DOHH2 (cell line): ENCODE measurements around the gene SKAP1.

ENCODE experiments used
- EZH2phosphoT487 ChIP-seq: fragments of 200-600 bp; sonication (generic); IDR thresholded peaks from 2 replicates; pipeline ENCODE4 v1.6.1; 2017; ENCODE audit warnings: borderline replicate concordance, mild to moderate bottlenecking, antibody characterized with exemption, low read length, moderate library complexity, mixed read lengths
- TF ChIP-seq, protein P1 (sequence below): fragments of 200-600 bp; sonication (generic); IDR thresholded peaks from one replicate; pipeline ENCODE4 v1.5.1; 2014; ENCODE audit warnings: antibody characterized with exemption, mild to moderate bottlenecking, low read depth, low read length; ENCODE audit not compliant: poor library complexity, severe bottlenecking

DNA sequence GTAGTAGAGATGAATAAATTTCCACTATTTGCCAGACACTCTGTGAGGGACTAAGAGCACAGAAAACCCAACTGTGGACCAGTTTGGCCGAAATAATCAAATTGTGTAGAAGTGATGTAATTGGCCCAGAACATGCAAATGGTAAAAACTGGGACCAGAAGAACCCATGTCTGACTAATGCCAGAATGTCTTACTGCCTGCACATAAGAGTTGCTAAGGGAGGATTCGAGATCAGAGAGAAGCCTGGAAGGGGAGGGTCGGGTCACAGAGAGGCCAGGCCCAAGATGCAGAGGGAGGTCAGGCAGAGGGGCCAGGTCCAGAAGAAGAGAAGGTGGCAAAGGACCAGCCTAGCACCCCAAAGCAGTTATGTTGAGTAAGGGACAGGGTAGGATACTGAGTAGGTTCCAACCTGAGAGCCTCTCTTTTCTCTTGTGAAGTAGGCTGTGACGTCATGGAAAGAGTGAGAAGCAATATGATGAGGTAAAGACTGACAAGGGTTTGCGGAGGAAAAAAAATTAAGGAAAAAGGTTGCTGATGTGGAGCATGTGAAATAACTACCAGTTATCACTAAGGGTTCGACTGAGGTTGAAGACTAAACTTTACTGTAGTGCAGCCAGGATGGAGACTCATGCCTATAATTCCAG, 53.2 kb downstream of the SKAP1 start:
- TF ChIP-seq, protein P1, sequence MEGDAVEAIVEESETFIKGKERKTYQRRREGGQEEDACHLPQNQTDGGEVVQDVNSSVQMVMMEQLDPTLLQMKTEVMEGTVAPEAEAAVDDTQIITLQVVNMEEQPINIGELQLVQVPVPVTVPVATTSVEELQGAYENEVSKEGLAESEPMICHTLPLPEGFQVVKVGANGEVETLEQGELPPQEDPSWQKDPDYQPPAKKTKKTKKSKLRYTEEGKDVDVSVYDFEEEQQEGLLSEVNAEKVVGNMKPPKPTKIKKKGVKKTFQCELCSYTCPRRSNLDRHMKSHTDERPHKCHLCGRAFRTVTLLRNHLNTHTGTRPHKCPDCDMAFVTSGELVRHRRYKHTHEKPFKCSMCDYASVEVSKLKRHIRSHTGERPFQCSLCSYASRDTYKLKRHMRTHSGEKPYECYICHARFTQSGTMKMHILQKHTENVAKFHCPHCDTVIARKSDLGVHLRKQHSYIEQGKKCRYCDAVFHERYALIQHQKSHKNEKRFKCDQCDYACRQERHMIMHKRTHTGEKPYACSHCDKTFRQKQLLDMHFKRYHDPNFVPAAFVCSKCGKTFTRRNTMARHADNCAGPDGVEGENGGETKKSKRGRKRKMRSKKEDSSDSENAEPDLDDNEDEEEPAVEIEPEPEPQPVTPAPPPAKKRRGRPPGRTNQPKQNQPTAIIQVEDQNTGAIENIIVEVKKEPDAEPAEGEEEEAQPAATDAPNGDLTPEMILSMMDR: no peak
- TF ChIP-seq EZH2phosphoT487: no peak
